GM23338 (cell line): ENCODE results near the gene GNB1. TPM values are rescaled to one million over a fixed set of nuclear protein-coding genes. Genes with fewer than 3 reads are reported as not detected.

Source experiments
- ATAC-seq: fragments of 200-7000 bp; cut with Tn5 transposase; 3 replicates; pipeline ENCODE4 v1.9.1; 2020
- DNase-seq: peaks from one replicate; pipeline ENCODE4 v3.0.0-alpha.2; 2015; ENCODE audit warnings: low spot score
- H2AFZ ChIP-seq: fragments of 200-600 bp; sonication (generic); 2 replicates; pipeline ENCODE4 v1.8.0; 2016; ENCODE audit warnings: antibody characterized with exemption, mild to moderate bottlenecking, moderate library complexity
- H3F3A ChIP-seq: fragments of 200-600 bp; sonication (generic); replicated peaks from 2 replicates; pipeline ENCODE4 v1.8.0; 2017; ENCODE audit warnings: antibody characterized with exemption, mixed run types, low read depth
- H3K27ac ChIP-seq: fragments of 200-600 bp; sonication (generic); 2 replicates; pipeline ENCODE4 v1.6.1; 2016; ENCODE audit warnings: low read depth
- H3K27me3 ChIP-seq: fragments of 200-600 bp; sonication (generic); 2 replicates; pipeline ENCODE4 v1.8.0; 2016; ENCODE audit warnings: mild to moderate bottlenecking, mixed run types, moderate library complexity; ENCODE audit not compliant: insufficient read depth
- H3K36me3 ChIP-seq: fragments of 200-600 bp; sonication (generic); 2 replicates; pipeline ENCODE4 v1.8.0; 2016; ENCODE audit warnings: mild to moderate bottlenecking; ENCODE audit not compliant: insufficient read depth
- H3K4me1 ChIP-seq: fragments of 200-600 bp; sonication (generic); 2 replicates; pipeline ENCODE4 v1.8.0; 2016; ENCODE audit warnings: mild to moderate bottlenecking, moderate library complexity; ENCODE audit not compliant: insufficient read depth
- H3K4me2 ChIP-seq: fragments of 200-600 bp; sonication (generic); 2 replicates; pipeline ENCODE4 v1.7.1; 2017; ENCODE audit warnings: mixed run types
- H3K4me3 ChIP-seq: fragments of 200-600 bp; sonication (generic); 2 replicates; pipeline ENCODE4 v1.6.1; 2016; ENCODE audit warnings: mixed run types
- H3K79me2 ChIP-seq: fragments of 200-600 bp; sonication (generic); replicated peaks from 2 replicates; pipeline ENCODE4 v1.8.0; 2017; ENCODE audit warnings: mild to moderate bottlenecking; ENCODE audit not compliant: insufficient read depth
- H3K9me2 ChIP-seq: fragments of 200-600 bp; sonication (generic); 2 replicates; pipeline ENCODE4 v1.8.0; 2017; ENCODE audit not compliant: insufficient read depth
- H4K20me1 ChIP-seq: fragments of 200-600 bp; sonication (generic); replicated peaks from 2 replicates; pipeline ENCODE4 v1.8.0; 2017; ENCODE audit warnings: mild to moderate bottlenecking; ENCODE audit not compliant: insufficient read depth
- H3K27ac Mint-ChIP-seq: 2 replicates; pipeline ENCODE4 v1.8.0; 2020; ENCODE audit warnings: inconsistent platforms, mild to moderate bottlenecking, moderate library complexity, mixed read lengths
- H3K27me3 Mint-ChIP-seq: 3 replicates; pipeline ENCODE4 v1.8.0; 2022; ENCODE audit warnings: low read depth, mild to moderate bottlenecking, moderate library complexity, mixed read lengths, inconsistent platforms; ENCODE audit not compliant: insufficient read depth, poor library complexity
- H3K36me3 Mint-ChIP-seq: 3 replicates; pipeline ENCODE4 v1.8.0; 2021; ENCODE audit warnings: low read depth, mild to moderate bottlenecking, inconsistent platforms, moderate library complexity, mixed read lengths
- H3K4me1 Mint-ChIP-seq: 3 replicates; pipeline ENCODE4 v1.8.0; 2020; ENCODE audit warnings: mild to moderate bottlenecking, inconsistent platforms, mixed read lengths
- H3K4me3 Mint-ChIP-seq: 3 replicates; pipeline ENCODE4 v1.8.0; 2021; ENCODE audit warnings: moderate library complexity, mild to moderate bottlenecking, inconsistent platforms, mixed read lengths
- H3K9me3 Mint-ChIP-seq: 3 replicates; pipeline ENCODE4 v1.8.0; 2020; ENCODE audit warnings: moderate library complexity, mild to moderate bottlenecking, inconsistent platforms, mixed read lengths
- CREB1 ChIP-seq: fragments of 250-450 bp; sonication (Bioruptor Pico); IDR thresholded peaks from 2 replicates; pipeline ENCODE4 v1.5.0; 2020; ENCODE audit warnings: low read depth, mild to moderate bottlenecking, moderate library complexity
- ETS1 ChIP-seq: IDR thresholded peaks from 2 replicates; pipeline ENCODE4 v1.6.1; 2016; ENCODE audit warnings: antibody characterized with exemption
- EZH2 ChIP-seq: fragments of 200-600 bp; sonication (generic); IDR thresholded peaks from one replicate; pipeline ENCODE4 v1.8.0; 2017; ENCODE audit warnings: antibody characterized with exemption, mild to moderate bottlenecking, low read depth; ENCODE audit not compliant: unreplicated experiment
- EZH2phosphoT487 ChIP-seq: fragments of 200-600 bp; sonication (generic); IDR thresholded peaks from one replicate; pipeline ENCODE4 v1.8.1; 2018; ENCODE audit warnings: antibody characterized with exemption; ENCODE audit not compliant: unreplicated experiment
- JUNB ChIP-seq: IDR thresholded peaks from one replicate; pipeline ENCODE4 v1.6.1; 2016; ENCODE audit warnings: antibody characterized with exemption; ENCODE audit not compliant: unreplicated experiment
- NANOG ChIP-seq: IDR thresholded peaks from 2 replicates; pipeline ENCODE4 v1.6.1; 2016; ENCODE audit warnings: antibody characterized with exemption, borderline replicate concordance
- REST ChIP-seq: IDR thresholded peaks from one replicate; pipeline ENCODE4 v1.6.1; 2018; ENCODE audit warnings: antibody characterized with exemption; ENCODE audit not compliant: unreplicated experiment
- ZNF331 ChIP-seq: fragments of 250-450 bp; sonication (Bioruptor Pico); IDR thresholded peaks from 2 replicates; pipeline ENCODE4 v1.5.0; 2020; ENCODE audit warnings: low read depth, mild to moderate bottlenecking, moderate library complexity
- ZNF462 ChIP-seq: fragments of 250-450 bp; sonication (Bioruptor Pico); IDR thresholded peaks from 2 replicates; pipeline ENCODE4 v1.5.0; 2020; ENCODE audit warnings: mild to moderate bottlenecking, moderate library complexity
- polyA plus RNA-seq: library from polyadenylated mRNA; unstranded; fragments of >200 nt; fragmentation: Nextera tagmentation; extraction: Ambion mirVana; gene quantifications from 2 replicates; pipeline ENCODE4 v1.2.1, GENCODE V29; 2016
- total RNA-seq: library from RNA; depleted of rRNA; stranded (reverse); fragments of >200 nt; shearing (Covaris generic); gene quantifications from 2 replicates; pipeline ENCODE4 v1.2.3, GENCODE V29; 2014

GNB1 gene
- total and polyA plus RNA-seq, 2 experiments from 2014 or later: 65.4 to 138 TPM

DNA sequence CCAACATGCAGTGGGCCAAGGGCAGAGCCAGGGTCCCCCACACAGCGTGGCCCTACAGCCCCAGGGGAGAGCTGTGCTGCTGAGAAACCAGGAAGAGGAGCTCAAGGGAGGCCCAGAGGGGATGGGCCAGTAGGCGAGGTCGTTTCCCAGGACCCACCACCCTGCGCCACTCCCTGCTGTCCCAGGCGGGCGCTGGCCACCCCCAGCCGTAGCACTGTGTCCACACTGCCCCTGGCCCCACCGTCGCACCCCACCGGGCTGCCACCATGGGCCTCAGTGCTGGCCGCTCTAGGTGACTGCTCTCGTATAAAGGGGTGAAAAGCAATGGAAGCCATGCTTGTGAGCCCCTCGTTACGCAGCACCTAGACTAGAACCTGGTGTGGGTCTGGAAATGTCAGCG lies 135.0 kb downstream of the GNB1 start:
- Mint-ChIP-seq H3K36me3 (peaks cover 62% of the 10 kb centered on the region), H3K4me1 (peaks cover 3% of the 10 kb centered on the region; the same call in 2 of the 3 replicates), H3K27ac (no peak overlapping the region), H3K9me3 (no peaks in the 10 kb centered on the region), H3K27me3 (peaks cover 17% of the 10 kb centered on the region), H3K4me3 (no peak overlapping the region)
- no peak overlapping the region for H3K4me3 ChIP-seq
- DNase-seq (no peak), ATAC-seq (no peak)
- H3K27ac ChIP-seq: no peak overlapping the region
- H3K9me2 ChIP-seq: no peaks in the 10 kb centered on the region
- no peak for TF ChIP-seq CREB1 (CRISPR knock-in tag)
- TF ChIP-seq EZH2: no peak
- no peak for TF ChIP-seq JUNB
- no peak for TF ChIP-seq REST
- no peak for TF ChIP-seq ZNF462 (CRISPR knock-in tag)
- no peak for TF ChIP-seq ETS1
- TF ChIP-seq ZNF331 (CRISPR knock-in tag): no peak
- no peak for TF ChIP-seq NANOG
- no peak for TF ChIP-seq EZH2phosphoT487
- no peaks in the 10 kb centered on the region for H3K27me3 ChIP-seq
- peaks cover 17% of the 10 kb centered on the region for H3K79me2 ChIP-seq
- no peak overlapping the region for H2AFZ ChIP-seq
- no peak overlapping the region for H3K4me2 ChIP-seq
- no peaks in the 10 kb centered on the region for H3K4me1 ChIP-seq
- H3K36me3 ChIP-seq: peaks cover 8% of the 10 kb centered on the region; the same call in 1 of the 2 replicates
- peaks cover 7% of the 10 kb centered on the region; the same call in 1 of the 2 replicates for H4K20me1 ChIP-seq
- peaks cover 15% of the 10 kb centered on the region; the same call in 1 of the 2 replicates for H3F3A ChIP-seq
